ENCODE data around the gene DDT.
"Not testable (repeated sequence)": the region's sequence is repeated elsewhere in the genome, so short reads cannot be mapped to it uniquely, and the experiment has no call there.

DDT gene

GRCh38 chr22:24001314-24001713 is 27.1 kb upstream of the DDT start:
- DNase-seq (ENCODE audit: low read depth in 1 of 2, low spot score in 1 of 2) = no peak

GRCh38 chr22:23999779-24000178 is 25.5 kb upstream of the DDT start:
- DNase-seq (ENCODE audit: low read depth in 1 of 2, low spot score in 1 of 2); H3K27ac ChIP-seq (replicated peaks); H3K4me3 ChIP-seq (replicated peaks; ENCODE audit: insufficient read depth, low read length); H3K27me3 ChIP-seq (ENCODE audit: insufficient read depth, poor library complexity, severe bottlenecking): not testable (repeated sequence)

More at GRCh38 chr22:24001314-24001713, 27.1 kb upstream of the DDT start:
- Histone ChIP-seq H3K27ac (replicated peaks) (no peak overlapping the region), H3K27me3 (ENCODE audit: insufficient read depth, poor library complexity, severe bottlenecking) (no peaks in the 10 kb centered on the region), H3K4me3 (replicated peaks; ENCODE audit: insufficient read depth, low read length) (no peak overlapping the region)
- TF ChIP-seq CTCF (IDR thresholded peaks at IDR 0.05; ENCODE audit: insufficient read depth, low read length) (no peak), GABPA (IDR thresholded peaks at IDR 0.05; ENCODE audit: low read depth) (no peak), SPI1 (IDR thresholded peaks at IDR 0.05; ENCODE audit: borderline replicate concordance, low read depth) (no peak), REST (IDR thresholded peaks at IDR 0.05; ENCODE audit: insufficient replicate concordance, low read depth) (no peak), POLR2AphosphoS5 (IDR thresholded peaks at IDR 0.05; ENCODE audit: low read depth) (no peak)

GRCh38 chr22:23997092-23997491 is 22.9 kb upstream of the DDT start:
- H3K27me3 ChIP-seq (ENCODE audit: insufficient read depth, poor library complexity, severe bottlenecking) = no peaks in the 10 kb centered on the region
- H3K27ac ChIP-seq (replicated peaks) = no peak overlapping the region
- TF ChIP-seq POLR2AphosphoS5 (IDR thresholded peaks at IDR 0.05; ENCODE audit: low read depth) (no peak), GABPA (IDR thresholded peaks at IDR 0.05; ENCODE audit: low read depth) (no peak), CTCF (IDR thresholded peaks at IDR 0.05; ENCODE audit: insufficient read depth, low read length) (no peak), REST (IDR thresholded peaks at IDR 0.05; ENCODE audit: insufficient replicate concordance, low read depth) (no peak), SPI1 (IDR thresholded peaks at IDR 0.05; ENCODE audit: borderline replicate concordance, low read depth) (no peak)
- DNase-seq (ENCODE audit: low read depth in 1 of 2, low spot score in 1 of 2) = no peak
- no peak overlapping the region for H3K4me3 ChIP-seq (replicated peaks; ENCODE audit: insufficient read depth, low read length)

- not testable (repeated sequence) for H3K27me3 ChIP-seq (ENCODE audit: insufficient read depth, poor library complexity, severe bottlenecking); DNase-seq (ENCODE audit: low read depth in 1 of 2, low spot score in 1 of 2); H3K27ac ChIP-seq (replicated peaks); H3K4me3 ChIP-seq (replicated peaks; ENCODE audit: insufficient read depth, low read length)
Observed at GRCh38 chr22:23993581-23994177, 19.4 kb upstream of the DDT start.

GRCh38 chr22:23993080-23993479 is 18.8 kb upstream of the DDT start:
- H3K27ac ChIP-seq (replicated peaks); H3K4me3 ChIP-seq (replicated peaks; ENCODE audit: insufficient read depth, low read length); DNase-seq (ENCODE audit: low read depth in 1 of 2, low spot score in 1 of 2); H3K27me3 ChIP-seq (ENCODE audit: insufficient read depth, poor library complexity, severe bottlenecking): not testable (repeated sequence)

- DNase-seq (ENCODE audit: low read depth in 1 of 2, low spot score in 1 of 2); H3K27me3 ChIP-seq (ENCODE audit: insufficient read depth, poor library complexity, severe bottlenecking): not testable (repeated sequence)
Observed at GRCh38 chr22:23989583-23990244, 15.5 kb upstream of the DDT start.

GRCh38 chr22:23986538-23987178 is 12.4 kb upstream of the DDT start:
- DNase-seq (ENCODE audit: low read depth in 1 of 2, low spot score in 1 of 2); H3K4me3 ChIP-seq (replicated peaks; ENCODE audit: insufficient read depth, low read length); H3K27me3 ChIP-seq (ENCODE audit: insufficient read depth, poor library complexity, severe bottlenecking); H3K27ac ChIP-seq (replicated peaks): not testable (repeated sequence)

More at GRCh38 chr22:23989583-23990244, 15.5 kb upstream of the DDT start:
- not testable (repeated sequence) for H3K4me3 ChIP-seq (replicated peaks; ENCODE audit: insufficient read depth, low read length); H3K27ac ChIP-seq (replicated peaks)

- H3K27me3 ChIP-seq (ENCODE audit: insufficient read depth, poor library complexity, severe bottlenecking); DNase-seq (ENCODE audit: low read depth in 1 of 2, low spot score in 1 of 2); H3K27ac ChIP-seq (replicated peaks); H3K4me3 ChIP-seq (replicated peaks; ENCODE audit: insufficient read depth, low read length): not testable (repeated sequence)
Observed at GRCh38 chr22:23986089-23986488, 11.8 kb upstream of the DDT start.

Measured in HL-60 (cell line).